HFF-Myc (cell line): ENCODE results near the gene FAM53A.
"Not testable (repeated sequence)": the region's sequence is repeated elsewhere in the genome, so short reads cannot be mapped to it uniquely, and the experiment has no call there.

Experiments
- DNase-seq: peaks from one replicate; pipeline ENCODE4 v3.0.0-alpha.2; 2011; ENCODE audit warnings: low read depth; ENCODE audit errors: extremely low read depth
- H3K4me3 ChIP-seq: replicated peaks from 2 replicates; pipeline ENCODE4 v1.5.1; 2011; ENCODE audit warnings: low read depth, mild to moderate bottlenecking, control low read depth, low read length
- TF ChIP-seq, protein P1 (sequence below): IDR thresholded peaks from 2 replicates; pipeline ENCODE4 v1.5.1; 2012; ENCODE audit warnings: mild to moderate bottlenecking, low read depth, low read length, control low read depth; ENCODE audit errors: missing control alignments

FAM53A gene

DNA sequence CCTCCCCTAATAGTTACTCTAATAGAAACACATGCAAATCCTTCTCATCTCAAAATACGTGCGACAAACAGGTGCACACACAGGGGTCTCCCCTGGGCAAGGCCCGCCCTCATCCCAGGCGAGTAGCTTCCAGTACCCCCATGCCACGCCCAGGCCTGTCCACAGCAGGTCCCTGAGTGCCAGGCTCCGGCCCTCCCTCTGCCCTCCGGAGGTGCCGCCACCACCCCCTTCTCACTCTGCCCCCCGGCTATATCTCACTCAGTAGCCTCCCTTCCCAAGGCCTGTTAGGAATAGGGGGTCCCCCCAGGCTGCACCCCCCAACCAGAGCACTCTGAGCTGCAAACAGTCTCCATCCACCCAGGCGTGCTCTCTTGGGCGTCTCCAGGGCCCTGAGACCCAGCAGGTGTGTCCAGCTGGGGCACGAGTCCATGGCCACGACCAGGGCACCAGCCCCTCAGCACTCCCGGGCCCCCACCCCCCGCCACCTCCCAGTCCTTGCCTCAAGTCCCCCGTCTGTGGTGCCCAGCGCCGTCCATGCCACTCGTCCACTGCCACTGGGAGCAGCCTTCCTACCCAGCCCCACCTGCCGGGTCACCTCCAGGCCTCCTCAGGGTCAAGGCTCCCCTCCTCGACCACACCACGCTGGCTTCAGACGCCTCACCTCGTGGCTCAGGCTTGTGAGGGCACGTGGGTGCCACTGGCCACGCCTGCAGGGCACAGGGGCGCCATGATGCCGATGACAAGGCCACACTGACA, 41.7 kb downstream of the FAM53A start:
- DNase-seq, result no peak
- TF ChIP-seq, protein P1, sequence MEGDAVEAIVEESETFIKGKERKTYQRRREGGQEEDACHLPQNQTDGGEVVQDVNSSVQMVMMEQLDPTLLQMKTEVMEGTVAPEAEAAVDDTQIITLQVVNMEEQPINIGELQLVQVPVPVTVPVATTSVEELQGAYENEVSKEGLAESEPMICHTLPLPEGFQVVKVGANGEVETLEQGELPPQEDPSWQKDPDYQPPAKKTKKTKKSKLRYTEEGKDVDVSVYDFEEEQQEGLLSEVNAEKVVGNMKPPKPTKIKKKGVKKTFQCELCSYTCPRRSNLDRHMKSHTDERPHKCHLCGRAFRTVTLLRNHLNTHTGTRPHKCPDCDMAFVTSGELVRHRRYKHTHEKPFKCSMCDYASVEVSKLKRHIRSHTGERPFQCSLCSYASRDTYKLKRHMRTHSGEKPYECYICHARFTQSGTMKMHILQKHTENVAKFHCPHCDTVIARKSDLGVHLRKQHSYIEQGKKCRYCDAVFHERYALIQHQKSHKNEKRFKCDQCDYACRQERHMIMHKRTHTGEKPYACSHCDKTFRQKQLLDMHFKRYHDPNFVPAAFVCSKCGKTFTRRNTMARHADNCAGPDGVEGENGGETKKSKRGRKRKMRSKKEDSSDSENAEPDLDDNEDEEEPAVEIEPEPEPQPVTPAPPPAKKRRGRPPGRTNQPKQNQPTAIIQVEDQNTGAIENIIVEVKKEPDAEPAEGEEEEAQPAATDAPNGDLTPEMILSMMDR, result no peak
- H3K4me3 ChIP-seq, result no peak overlapping the region

DNA sequence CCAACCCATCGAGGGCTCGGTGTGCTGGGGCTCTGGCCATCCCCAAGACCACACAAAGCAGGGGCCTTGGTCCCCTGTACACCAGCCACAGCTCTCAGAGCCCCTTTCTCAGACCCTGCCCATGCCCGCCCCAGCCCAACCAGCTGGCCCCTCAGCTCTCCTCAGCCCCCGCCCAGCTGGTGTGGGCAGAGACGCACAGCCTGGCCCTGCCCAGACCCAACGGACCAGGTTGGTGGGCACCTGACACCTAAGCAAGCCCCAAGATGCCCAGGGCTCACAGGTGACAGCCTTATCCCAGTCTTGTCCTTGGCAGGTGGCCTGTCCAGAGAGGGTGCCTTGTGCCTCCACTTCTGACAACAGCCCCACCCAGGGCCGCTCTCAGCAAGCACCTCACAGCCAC, 42.4 kb downstream of the FAM53A start:
- no peak overlapping the region for H3K4me3 ChIP-seq
- no peak for DNase-seq
- TF ChIP-seq, protein P1, result no peak

DNA sequence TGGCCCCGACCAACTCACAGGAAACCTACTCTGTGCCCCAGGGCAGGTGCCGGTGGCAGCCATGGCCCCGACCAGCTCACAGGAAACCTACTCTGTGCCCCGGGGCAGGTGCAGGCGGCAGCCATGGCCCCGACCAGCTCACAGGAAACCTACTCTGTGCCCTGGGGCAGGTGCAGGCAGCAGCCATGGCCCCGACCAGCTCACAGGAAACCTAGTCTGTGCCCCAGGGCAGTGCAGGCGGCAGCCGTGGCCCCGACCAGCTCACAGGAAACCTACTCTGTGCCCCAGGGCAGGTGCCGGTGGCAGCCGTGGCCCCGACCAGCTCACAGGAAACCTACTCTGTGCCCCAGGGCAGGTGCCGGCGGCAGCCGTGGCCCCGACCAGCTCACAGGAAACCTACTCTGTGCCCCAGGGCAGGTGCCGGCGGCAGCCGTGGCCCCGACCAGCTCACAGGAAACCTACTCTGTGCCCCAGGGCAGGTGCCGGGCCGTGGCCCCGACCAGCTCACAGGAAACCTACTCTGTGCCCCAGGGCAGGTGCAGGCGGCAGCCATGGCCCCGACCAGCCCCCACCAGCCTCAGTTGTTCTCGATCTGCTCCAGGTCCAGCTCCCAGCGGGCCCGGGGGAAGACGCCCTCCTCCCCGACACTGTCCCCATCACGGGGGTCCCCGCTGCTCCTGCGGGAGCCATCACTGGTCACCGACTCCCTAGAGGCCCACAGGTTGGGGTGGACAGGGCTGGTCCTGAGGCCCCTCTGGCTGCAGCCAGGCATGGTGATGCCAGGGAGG, 43.2 kb downstream of the FAM53A start:
- not testable (repeated sequence) for H3K4me3 ChIP-seq, DNase-seq

DNA sequence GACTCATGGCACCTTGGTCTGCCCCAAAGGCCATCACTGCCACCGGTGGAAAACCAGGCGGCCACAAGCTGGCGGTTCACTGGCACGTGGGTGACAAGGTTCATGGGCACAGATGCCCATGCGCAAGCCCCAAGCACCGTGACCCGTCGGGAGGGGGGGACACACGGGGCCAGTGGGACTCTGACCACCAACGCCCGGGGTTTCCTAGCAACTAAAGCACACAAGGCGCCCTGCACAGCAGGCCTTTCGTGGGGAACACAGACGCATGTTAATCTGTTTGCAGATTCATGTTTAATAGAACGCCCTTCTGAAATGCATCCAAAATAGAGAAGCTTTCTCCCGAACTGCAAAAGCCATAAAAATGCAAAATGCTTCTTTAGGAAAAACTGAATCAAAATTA, 43.9 kb downstream of the FAM53A start:
- DNase-seq, result no peak
- TF ChIP-seq, protein P1, result no peak
- no peak overlapping the region for H3K4me3 ChIP-seq

DNA sequence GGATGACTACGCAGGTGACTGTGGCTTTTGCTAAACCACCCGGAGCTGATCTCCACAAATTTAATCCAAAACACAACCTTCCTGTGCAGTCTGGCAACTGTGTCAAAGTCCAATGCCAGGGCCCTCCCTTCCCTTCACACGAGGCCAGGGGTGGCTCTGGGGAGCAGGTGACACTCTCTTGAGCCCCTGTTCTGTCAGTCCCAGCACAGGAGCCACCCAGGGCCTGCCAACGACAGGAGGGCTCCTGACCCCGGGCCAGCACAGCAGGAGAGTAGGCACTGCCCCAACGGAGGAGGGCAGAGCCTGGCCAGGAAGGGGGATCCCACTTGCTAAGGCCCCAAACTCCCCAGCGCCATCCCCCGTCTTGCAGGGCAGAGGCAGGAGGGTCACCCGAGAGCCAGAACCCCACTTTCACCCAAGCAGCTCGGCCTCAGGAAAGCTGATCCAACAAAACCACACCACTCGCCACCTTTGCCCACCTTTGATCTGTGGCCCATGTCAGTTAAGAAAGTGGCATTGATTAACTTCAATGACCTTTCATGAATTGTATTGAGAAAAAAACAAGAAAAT, 44.7 kb downstream of the FAM53A start:
- no peak overlapping the region for H3K4me3 ChIP-seq
- DNase-seq, result no peak
- TF ChIP-seq, protein P1, result no peak

DNA sequence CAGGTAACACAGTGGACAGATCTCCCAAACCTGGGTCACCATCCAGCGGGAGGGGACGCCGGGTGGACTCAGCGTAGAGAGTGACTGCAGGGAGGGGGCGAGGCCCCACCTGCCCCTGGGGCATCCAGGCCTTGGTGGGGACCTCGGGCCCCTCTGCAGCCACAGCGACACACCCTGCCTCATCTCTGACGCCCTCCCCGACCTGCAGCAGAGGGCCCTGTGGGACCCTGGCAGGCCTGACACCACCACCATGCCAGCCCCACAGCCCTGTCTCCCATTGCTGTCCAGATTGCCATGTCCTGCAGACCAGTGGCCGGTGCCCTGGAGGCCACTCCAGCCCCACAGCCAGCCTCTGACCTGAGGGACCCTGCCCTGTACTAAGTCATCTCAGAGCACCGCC, 45.2 kb downstream of the FAM53A start:
- no peak overlapping the region for H3K4me3 ChIP-seq
- no peak for DNase-seq
- TF ChIP-seq, protein P1, result no peak

DNA sequence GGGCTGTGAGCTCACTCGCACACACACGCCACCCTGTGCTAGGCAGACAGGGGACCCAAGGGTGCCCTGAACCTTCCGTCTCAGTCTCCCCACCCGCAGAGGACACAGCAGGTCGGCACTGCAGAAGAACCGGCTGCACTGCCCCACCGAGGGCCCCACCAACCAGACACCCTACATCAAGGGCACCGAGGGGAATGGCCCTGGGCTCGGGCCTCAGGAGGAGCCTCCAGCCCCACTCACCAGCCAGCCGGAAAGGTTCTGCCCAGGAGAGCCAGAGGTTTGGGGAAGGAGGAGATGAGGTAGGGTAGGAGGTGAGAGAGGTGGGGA, 45.9 kb downstream of the FAM53A start:
- TF ChIP-seq, protein P1, result no peak
- no peak for DNase-seq
- H3K4me3 ChIP-seq, result no peak overlapping the region
